DMS 273 treated with DMSO at 0.1 percent for 48 hours (cell line): ENCODE data around the gene INPPL1.

Experiments used
- DNase-seq: peaks from one replicate; lab custom pipeline; 2025; lab: John Stamatoyannopoulos, UW

INPPL1 gene

DNA sequence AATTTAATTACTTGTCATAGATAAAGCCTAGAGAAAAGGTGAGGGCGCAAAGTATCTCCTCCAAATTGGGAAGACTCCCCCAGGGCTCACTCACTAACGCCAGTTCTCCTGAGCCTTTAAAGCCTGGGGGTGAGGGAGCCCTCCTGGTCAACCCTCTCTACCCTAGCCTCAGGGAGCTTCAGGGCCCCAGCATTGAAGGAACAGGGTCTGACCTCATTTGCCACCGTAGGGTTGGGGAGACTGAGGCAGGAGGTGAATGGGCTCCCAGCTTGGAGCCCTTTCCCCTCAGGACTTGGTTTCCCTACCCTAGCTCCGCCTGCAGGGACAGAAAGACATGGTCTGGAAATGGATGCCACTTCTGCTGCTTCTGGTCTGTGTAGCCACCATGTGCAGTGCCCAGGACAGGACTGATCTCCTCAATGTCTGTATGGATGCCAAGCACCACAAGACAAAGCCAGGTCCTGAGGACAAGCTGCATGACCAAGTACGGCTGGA lies 6.3 kb upstream of the INPPL1 start:
- DNase-seq, result no peak

DNA sequence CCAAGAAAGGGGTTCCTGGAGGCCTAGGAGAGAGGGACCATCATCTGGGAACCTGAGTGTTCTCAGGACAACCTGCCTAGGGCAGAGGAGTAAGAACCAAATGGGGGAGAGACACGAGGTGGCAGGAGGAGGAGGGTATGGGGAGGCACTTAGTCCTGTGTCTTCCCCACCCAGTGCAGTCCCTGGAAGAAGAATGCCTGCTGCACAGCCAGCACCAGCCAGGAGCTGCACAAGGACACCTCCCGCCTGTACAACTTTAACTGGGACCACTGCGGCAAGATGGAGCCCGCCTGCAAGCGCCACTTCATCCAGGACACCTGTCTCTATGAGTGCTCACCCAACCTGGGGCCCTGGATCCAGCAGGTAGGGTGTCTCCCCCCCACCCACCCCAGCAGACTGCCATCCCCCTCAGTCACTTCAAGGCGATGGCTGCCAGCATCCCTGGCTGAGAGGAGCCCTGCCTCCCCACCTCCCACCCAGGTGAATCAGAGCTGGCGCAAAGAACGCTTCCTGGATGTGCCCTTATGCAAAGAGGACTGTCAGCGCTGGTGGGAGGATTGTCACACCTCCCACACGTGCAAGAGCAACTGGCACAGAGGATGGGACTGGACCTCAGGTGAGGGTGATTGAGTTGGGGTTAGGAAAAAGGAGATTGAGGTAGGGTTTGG lies 3.7 kb upstream of the INPPL1 start:
- no peak for DNase-seq

DNA sequence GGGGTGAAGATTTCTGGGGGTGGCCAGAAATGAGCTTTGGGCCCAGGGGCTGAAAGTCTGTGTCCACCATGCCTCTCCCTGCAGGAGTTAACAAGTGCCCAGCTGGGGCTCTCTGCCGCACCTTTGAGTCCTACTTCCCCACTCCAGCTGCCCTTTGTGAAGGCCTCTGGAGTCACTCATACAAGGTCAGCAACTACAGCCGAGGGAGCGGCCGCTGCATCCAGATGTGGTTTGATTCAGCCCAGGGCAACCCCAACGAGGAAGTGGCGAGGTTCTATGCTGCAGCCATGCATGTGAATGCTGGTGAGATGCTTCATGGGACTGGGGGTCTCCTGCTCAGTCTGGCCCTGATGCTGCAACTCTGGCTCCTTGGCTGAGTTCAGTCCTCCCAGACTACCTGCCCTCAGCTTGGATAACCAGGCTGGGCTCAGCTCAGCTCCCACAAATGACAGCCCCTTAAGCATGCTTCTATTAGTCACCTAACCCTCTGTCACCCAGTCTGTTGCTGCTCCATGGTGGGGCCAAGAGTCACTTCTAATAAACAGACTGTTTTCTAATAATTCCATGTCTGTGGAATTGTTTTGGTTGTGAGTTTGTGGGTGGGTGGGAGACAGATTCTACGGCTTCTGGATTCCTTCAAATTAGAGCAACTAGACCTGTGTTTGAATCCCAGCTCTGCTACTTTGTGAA lies 3.0 kb upstream of the INPPL1 start:
- DNase-seq, result no peak

DNA sequence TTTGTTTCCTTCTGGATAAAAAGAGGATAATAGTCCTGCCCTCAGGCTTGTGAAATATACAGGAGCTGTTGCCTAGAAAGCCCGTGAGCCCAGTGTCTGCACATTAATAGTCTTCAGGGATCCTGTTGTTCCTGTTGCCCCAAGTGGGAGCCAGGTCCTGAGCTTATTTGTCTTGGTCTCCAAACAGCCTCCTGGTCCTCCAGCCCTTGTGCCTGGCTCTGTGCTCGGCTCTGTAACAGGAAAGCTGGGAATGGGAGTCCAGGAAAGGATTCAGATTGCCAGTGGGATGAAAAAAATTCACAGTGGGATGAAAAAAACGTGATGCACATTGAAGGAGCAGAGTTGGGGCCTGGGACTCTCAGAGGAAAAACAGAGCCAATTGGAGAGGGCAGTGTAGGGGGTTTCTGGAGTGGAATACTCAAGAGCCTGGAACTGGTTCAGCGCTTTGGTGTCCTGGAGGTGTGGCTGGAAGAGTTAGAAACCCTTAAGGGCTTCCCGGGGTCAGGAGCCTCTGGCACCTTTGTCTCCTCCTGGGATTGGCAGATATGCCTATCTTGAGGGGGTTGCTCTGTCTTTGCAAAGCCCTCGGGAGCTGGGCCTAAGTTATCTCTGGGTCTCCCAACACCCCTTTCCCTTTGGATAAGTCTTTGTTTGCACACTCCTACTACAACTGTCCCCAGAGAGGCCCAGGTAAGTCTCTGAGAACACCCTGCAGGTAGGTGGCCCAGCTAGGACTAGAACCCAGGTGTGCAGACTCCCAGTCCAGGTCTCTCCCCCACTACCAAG lies 2.3 kb upstream of the INPPL1 start:
- DNase-seq, result no peak

DNA sequence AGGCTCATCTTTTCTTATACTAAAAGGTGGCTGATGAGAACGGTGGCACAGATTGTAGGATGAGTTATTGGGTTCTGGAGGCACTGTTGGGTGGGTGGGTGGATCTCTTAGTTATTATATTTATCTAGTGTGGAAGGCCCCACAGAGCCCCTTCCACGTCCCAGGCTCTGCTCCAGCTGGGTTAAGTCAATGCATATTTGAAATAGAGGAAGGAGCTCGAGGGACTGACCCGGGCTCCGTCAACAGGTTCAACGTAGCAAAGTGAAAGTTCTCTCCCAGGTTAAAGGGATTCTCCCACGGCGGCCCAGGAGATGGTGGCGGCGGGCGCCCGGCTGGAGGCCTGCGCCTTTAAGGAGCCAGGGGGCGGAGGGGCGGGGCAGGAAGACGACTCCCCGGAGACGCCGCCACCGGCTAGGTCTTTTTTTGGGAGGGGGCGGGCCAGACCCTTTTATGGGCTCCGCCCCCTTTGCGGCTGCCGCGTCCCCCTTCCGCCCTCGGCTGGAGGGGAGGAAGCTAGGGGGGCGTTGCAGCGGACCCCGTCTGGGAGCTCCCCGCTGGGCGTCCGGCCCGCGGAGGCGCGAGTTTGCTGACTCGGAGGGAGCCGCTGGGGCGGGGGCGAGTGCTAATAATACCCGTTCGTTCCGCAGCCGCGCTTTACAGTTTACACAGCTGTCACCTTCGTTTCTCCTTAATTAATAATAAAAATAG lies 1.5 kb upstream of the INPPL1 start:
- DNase-seq, result peak; percentile 58

DNA sequence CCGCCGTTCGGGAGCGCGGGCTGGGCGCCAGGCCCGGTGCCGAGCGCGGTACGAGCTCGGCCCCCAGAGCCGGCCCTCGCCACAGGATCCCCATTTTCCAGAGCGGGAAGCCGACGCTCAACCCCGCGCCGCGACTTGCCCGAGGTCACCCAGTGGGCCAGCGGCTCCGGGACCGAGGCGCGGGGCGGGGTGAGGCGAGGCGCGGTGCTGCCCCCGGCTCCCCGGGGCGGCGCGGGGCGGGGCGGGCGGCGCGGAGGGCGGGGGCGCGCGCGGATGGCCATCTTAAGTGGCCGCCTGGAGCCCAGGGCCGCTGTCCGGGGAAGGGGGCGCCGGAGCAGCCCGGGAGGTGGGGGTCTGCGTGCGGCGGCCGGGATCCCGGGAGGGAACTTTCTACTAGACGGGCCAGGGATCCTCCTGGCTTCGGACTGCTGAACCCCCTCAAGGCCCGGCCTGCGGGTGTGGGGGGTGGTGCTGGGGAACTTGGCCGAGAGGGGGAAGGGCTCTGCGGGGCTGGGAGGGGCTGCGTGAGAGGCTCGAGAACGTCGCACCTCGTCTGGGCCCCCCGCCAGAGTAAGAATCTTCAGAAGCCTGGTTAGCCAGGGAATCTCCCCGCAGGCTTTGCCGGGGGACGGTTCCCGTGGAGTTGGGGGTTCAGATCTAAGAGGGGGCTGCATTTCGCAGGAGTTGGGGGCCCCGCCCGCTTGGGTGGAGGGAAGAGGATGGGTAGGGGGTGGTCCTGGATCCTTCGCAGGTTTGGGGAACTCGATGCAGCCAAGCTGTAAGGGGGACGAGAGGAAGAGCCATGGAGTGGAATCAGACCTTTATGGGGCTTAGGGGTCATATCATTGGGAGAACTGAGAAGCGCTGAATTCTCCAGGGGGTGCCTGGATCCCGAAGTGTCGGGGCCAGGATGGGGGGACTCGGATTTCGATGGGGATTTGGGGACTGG lies 678 bp upstream of the INPPL1 start:
- no peak for DNase-seq

DNA sequence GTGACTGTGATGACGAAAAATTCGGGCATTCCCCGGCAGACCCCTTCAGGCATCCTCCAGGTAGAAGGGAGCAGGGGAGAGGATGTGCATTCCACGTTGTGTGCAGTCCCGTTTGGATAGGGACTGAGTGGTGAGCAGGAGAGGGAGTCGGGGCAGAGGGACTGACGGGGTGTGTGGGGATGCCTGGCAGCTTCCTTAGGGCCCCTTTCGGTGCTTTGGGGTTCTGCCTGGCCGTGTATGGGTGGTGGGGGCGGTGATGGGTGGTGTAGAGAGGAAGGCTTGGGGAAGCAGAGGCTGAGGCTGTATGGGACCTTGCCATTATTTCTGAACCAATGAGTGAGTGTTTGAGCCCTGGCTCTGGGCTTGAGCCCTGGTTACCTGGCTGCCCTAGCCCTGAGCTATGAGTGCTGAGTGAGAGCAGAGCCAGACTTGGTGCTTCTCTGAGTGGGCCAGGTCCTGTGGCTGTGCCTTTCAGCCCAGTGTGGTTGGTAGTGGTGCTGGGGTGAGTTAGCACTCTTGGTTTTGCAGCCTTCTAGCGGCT lies 914 bp downstream of the INPPL1 start:
- no peak for DNase-seq

GRCh38 chr11:72226701-72227100 lies 2.1 kb downstream of the INPPL1 start:
- no peak for DNase-seq

GRCh38 chr11:72227316-72228228 lies 3.0 kb downstream of the INPPL1 start:
- DNase-seq, result no peak

DNA sequence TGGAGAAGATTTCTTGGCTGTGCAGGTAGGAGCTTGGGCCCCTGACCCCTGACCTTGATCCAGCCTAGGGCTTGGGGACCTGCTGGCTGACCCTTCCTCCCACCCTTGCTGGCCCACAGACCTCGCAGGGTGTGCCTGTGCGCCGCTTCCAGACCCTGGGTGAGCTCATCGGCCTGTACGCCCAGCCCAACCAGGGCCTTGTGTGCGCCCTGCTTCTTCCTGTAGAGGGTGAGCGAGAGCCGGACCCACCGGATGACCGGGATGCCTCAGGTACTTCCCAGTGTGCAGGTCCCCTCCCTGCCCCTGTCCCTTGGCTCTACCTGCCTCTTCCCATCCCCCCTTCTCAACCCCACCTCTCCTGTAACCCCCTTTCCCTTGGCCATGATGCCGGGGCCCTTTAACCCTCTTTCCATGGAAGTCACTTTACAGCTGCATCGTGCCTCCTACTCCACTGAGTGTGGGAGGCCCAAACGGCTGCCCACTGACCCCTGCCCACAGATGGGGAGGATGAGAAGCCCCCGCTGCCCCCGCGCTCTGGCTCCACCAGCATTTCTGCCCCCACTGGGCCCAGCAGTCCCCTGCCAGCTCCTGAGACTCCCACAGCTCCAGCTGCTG lies 3.8 kb downstream of the INPPL1 start:
- DNase-seq, result no peak

GRCh38 chr11:72228844-72229231 lies 4.3 kb downstream of the INPPL1 start:
- DNase-seq, result no peak

GRCh38 chr11:72229336-72229924 lies 4.9 kb downstream of the INPPL1 start:
- no peak for DNase-seq

DNA sequence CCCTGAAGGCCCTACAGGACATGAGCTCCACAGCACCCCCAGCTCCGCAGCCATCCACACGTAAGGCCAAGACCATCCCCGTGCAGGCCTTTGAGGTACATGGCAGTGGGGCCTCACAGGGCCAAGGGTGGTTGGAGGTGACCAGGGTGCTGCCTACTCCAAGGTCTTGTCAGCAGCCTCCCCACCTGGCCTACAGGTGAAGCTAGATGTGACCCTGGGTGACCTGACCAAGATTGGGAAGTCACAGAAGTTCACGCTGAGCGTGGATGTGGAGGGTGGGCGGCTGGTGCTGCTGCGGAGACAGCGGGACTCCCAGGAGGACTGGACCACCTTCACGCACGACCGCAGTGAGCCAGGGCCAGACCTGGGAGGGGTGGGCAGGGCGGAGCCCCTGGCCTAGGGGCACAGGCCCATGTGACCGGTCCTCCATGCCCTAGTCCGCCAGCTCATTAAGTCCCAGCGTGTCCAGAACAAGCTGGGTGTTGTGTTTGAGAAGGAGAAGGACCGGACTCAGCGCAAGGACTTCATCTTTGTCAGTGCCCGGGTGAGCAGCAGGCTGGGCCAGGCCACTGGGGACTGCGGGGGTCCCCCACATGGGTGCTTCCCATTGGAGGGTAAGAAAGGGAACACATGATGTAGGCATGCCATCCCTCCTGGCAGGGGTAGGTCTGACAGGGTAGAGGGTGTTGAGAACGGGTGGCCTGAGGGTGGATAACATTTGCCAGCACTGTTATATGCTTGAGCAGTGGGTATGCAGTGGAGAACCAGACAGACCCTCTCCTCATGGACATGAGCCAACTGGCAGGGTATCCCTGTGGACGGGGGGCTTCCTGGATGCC lies 5.6 kb downstream of the INPPL1 start:
- no peak for DNase-seq

DNA sequence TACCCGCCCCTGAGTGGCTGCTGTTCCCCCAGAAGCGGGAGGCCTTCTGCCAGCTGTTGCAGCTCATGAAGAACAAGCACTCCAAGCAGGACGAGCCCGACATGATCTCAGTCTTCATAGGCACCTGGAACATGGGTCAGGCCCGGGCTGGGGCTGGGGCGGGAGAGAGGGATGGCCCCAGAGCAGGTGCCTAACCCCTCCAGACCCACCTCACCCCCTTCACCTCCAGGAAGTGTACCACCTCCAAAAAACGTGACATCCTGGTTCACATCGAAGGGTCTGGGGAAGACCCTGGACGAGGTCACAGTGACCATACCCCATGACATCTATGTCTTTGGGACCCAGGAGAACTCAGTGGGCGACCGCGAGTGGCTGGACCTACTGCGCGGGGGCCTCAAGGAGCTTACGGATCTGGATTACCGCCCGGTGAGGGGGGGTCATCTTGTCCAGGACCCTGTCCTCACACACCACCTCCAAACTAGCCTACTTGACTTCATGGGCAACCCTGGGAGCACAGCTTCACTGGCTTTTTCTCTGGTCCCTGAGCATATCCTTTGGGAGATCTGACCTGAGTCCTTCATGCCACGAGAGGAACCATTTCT lies 6.3 kb downstream of the INPPL1 start:
- DNase-seq, result no peak

DNA sequence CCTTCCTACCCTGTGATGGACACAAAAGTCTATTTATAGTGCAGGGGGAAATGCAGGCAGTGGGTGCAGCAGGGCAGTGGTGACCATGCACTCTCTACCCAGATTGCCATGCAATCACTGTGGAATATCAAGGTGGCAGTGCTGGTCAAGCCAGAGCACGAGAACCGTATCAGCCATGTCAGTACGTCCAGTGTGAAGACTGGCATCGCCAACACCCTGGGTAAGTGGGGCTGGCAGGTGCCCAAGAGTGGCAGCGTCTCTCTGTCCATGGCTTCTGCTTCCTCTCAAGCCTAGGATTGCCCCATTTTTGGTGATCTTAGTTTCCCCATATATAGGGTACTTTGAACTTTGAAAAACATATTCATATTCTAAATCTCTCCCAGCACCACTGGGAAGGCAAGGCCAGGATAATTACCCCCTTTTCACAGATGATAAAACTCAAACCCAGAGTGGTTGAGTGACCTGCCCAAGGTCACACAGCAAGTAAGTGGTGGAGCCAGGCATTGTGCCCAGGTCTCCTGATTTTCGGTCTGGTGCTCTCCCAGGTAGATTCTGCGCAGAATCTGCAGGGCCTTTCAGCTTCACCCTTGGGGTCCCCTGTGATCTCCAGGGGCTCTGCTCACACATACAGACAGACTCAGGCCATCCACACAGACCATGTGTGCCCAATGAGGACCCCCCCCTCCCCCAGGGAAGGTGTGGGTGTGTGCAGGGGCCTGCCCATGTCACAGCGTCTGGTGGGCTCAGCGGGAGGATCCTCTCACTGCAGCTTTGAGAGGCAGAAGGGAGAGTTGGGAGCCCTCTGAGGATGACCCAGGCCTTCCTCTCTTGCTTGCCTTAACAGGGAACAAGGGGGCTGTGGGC lies 7.1 kb downstream of the INPPL1 start:
- DNase-seq, result no peak

DNA sequence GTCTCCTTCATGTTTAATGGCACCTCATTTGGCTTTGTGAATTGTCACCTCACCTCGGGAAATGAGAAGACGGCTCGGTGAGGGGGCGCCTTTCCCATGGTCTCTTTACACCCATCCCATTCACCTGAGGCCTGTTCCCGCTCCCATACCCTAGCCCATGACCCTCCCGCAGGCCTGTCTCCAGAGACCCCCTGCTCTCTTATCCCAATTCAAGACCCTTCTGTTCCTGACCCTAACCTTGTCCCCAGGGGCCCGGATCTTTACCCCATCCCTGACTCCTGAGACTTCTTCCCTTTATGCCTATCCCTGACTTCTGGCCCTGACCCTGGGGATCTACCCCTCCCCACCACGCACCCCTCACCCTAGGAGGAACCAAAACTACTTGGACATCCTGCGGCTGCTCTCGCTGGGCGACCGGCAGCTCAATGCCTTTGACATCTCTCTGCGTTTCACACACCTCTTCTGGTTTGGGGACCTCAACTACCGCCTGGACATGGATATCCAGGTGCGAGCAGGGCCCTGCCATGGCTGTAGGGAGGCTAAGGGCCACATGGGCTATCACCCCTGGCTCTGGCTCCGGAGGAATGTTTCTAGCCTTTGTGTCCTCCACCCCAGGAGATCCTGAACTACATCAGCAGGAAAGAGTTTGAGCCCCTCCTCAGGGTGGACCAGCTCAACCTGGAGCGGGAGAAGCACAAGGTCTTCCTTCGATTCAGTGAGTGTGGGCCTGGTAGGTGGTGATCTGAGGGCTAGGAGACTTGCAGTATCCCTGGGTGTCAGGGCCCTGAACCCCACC lies 7.9 kb downstream of the INPPL1 start:
- no peak for DNase-seq
